Mesendoderm (in vitro differentiated cells): ENCODE results near the gene C21orf58. TPM values are rescaled to one million over a fixed set of nuclear protein-coding genes. Genes with fewer than 3 reads are reported as not detected.
"Not testable (repeated sequence)": the region's sequence is repeated elsewhere in the genome, so short reads cannot be mapped to it uniquely, and the experiment has no call there.

Experiments
- DNase-seq: peaks from one replicate; pipeline ENCODE4 v3.0.0; 2013
- H2AK5ac ChIP-seq: 2 replicates; pipeline ENCODE4 v1.6.1; 2013; ENCODE audit warnings: low read length, inconsistent platforms
- H2BK120ac ChIP-seq: 2 replicates; pipeline ENCODE4 v1.6.1; 2013; ENCODE audit warnings: low read depth, mild to moderate bottlenecking, low read length, moderate library complexity, mixed read lengths
- H2BK15ac ChIP-seq: replicated peaks from 2 replicates; pipeline ENCODE4 v1.6.1; 2013; ENCODE audit warnings: low read depth, mild to moderate bottlenecking, moderate library complexity
- H2BK5ac ChIP-seq: 2 replicates; pipeline ENCODE4 v1.6.1; 2013; ENCODE audit warnings: low read length, inconsistent platforms
- H3K18ac ChIP-seq: 2 replicates; pipeline ENCODE4 v1.6.1; 2013; ENCODE audit warnings: mild to moderate bottlenecking, low read length, mixed read lengths
- H3K23ac ChIP-seq: one replicate; pipeline ENCODE4 v1.6.1; 2013; ENCODE audit warnings: low read length
- H3K27ac ChIP-seq: 2 replicates; pipeline ENCODE4 v1.5.1; 2013; ENCODE audit warnings: low read depth, mild to moderate bottlenecking, inconsistent platforms, low read length, moderate library complexity
- H3K27me3 ChIP-seq: 2 replicates; pipeline ENCODE4 v1.6.1; 2013; ENCODE audit warnings: low read length, control low read depth, mild to moderate bottlenecking, inconsistent platforms; ENCODE audit not compliant: insufficient read depth, poor library complexity
- H3K36me3 ChIP-seq: 2 replicates; pipeline ENCODE4 v1.6.1; 2013; ENCODE audit warnings: low read length, inconsistent platforms; ENCODE audit not compliant: control insufficient read depth, insufficient read depth
- H3K4ac ChIP-seq: one replicate; pipeline ENCODE4 v1.6.1; 2013; ENCODE audit warnings: low read depth, mild to moderate bottlenecking, low read length, moderate library complexity
- H3K4me1 ChIP-seq: 2 replicates; pipeline ENCODE4 v1.6.1; 2013; ENCODE audit warnings: low read depth, low read length, inconsistent platforms; ENCODE audit not compliant: control insufficient read depth
- H3K4me2 ChIP-seq: 2 replicates; pipeline ENCODE4 v1.6.1; 2013; ENCODE audit warnings: low read length
- H3K4me3 ChIP-seq: 2 replicates; pipeline ENCODE4 v1.5.1; 2013; ENCODE audit warnings: mild to moderate bottlenecking, low read length
- H3K56ac ChIP-seq: one replicate; pipeline ENCODE4 v1.6.1; 2013; ENCODE audit warnings: low read length
- H3K79me1 ChIP-seq: 2 replicates; pipeline ENCODE4 v1.6.1; 2013; ENCODE audit warnings: low read length, inconsistent platforms
- H3K79me2 ChIP-seq: 2 replicates; pipeline ENCODE4 v1.6.1; 2013; ENCODE audit warnings: mild to moderate bottlenecking, low read length; ENCODE audit not compliant: control insufficient read depth, insufficient read depth
- H3K9ac ChIP-seq: 2 replicates; pipeline ENCODE4 v1.6.1; 2013; ENCODE audit warnings: low read length, inconsistent platforms
- H4K5ac ChIP-seq: one replicate; pipeline ENCODE4 v1.6.1; 2013; ENCODE audit warnings: low read length
- H4K8ac ChIP-seq: one replicate; pipeline ENCODE4 v1.6.1; 2013; ENCODE audit warnings: low read depth, mild to moderate bottlenecking, control low read depth, low read length, moderate library complexity
- WGBS: extraction: QIAGEN DNeasy Blood & Tissue Kit; methylation state at CpG from one replicate; pipeline ENCODE4 v1.1.7; 2013; ENCODE audit warnings: low lambda C conversion rate, missing lambda C conversion rate; ENCODE audit not compliant: insufficient coverage; ENCODE audit errors: extremely low coverage; 5-methylcytosine and 5-hydroxymethylcytosine counted together
- polyA plus RNA-seq, 2 experiments: library from polyadenylated mRNA; stranded (reverse); fragments of 200-250 nt; gene quantifications; one replicate each; pipeline ENCODE4 v1.2.3, GENCODE V29; 2013

C21orf58 gene
- polyA plus RNA-seq (2013, experiment 1 of 2) = 7.3 TPM
- polyA plus RNA-seq (2013, experiment 2 of 2) = 7.5 TPM

- Histone ChIP-seq H3K4me1 (peaks cover 5% of the 10 kb centered on the region), H4K8ac (peak within 1 kb of the TSS; percentile 90), H3K18ac (peak within 1 kb of the TSS; percentile 98), H2BK5ac (peak within 1 kb of the TSS; percentile 83), H2BK15ac (no peak within 1 kb of the TSS), H3K56ac (peak within 1 kb of the TSS; percentile 98), H3K27ac (peak within 1 kb of the TSS; percentile 91), H3K4me3 (peak within 1 kb of the TSS; percentile 95), H3K79me1 (peaks cover 15% of the 10 kb centered on the region), H2BK120ac (peak within 1 kb of the TSS; percentile 95), H3K79me2 (peaks cover 50% of the 10 kb centered on the region), H3K4ac (peak within 1 kb of the TSS; percentile 99), H3K9ac (peak within 1 kb of the TSS; percentile 98), H3K27me3 (no peaks in the 10 kb centered on the region), H3K36me3 (no peaks in the 10 kb centered on the region), H4K5ac (no peak within 1 kb of the TSS), H2AK5ac (no peak within 1 kb of the TSS), H3K4me2 (peak within 1 kb of the TSS; percentile 99), H3K23ac (peak within 1 kb of the TSS; percentile 83)
- peak; percentile 98 for DNase-seq
- WGBS = no CpG with 5 or more reads among the region's 76 CpGs
Measured at GRCh38 chr21:46323710-46324389, at the start of gene C21orf58, which contains the start of gene PCNT. Gene C21orf58 (minus strand): TSS chr21:46323870. CDS start chr21:46322738, 1,132 bp downstream. Gene PCNT (plus strand): TSS chr21:46324156. CDS start chr21:46324229, 73 bp downstream.

- H2BK15ac ChIP-seq, H2AK5ac ChIP-seq, H3K4ac ChIP-seq, H4K5ac ChIP-seq, H2BK5ac ChIP-seq, H3K56ac ChIP-seq, H3K4me3 ChIP-seq, H3K27ac ChIP-seq, H4K8ac ChIP-seq, H3K4me1 ChIP-seq, H3K9ac ChIP-seq, H3K36me3 ChIP-seq, H3K4me2 ChIP-seq, H3K23ac ChIP-seq, H3K18ac ChIP-seq, H3K27me3 ChIP-seq, DNase-seq, H2BK120ac ChIP-seq: not testable (repeated sequence)
- peaks cover 31% of the 10 kb centered on the region for H3K79me2 ChIP-seq
- H3K79me1 ChIP-seq = peaks cover 33% of the 10 kb centered on the region
- no CpG with 5 or more reads among the region's 10 CpGs for WGBS
Measured at GRCh38 chr21:46372947-46373346, 49.3 kb upstream of the C21orf58 start.

- no peak overlapping the region for H3K4ac ChIP-seq
- no peak overlapping the region for H3K9ac ChIP-seq
- WGBS = no CpG with 5 or more reads among the region's 7 CpGs
- H3K36me3 ChIP-seq = peaks cover 13% of the 10 kb centered on the region
- H3K56ac ChIP-seq = no peak overlapping the region
- peak overlapping the region; percentile 89 for H3K23ac ChIP-seq
- no peak overlapping the region for H4K5ac ChIP-seq
- no peak overlapping the region for H2BK5ac ChIP-seq
- H3K79me2 ChIP-seq = peaks cover 31% of the 10 kb centered on the region
- H2BK15ac ChIP-seq = no peak overlapping the region
- H2AK5ac ChIP-seq = no peak overlapping the region
- no peak overlapping the region for H2BK120ac ChIP-seq
- H3K27me3 ChIP-seq = no peaks in the 10 kb centered on the region
- H3K4me3 ChIP-seq = no peak overlapping the region
- peaks cover 33% of the 10 kb centered on the region for H3K79me1 ChIP-seq
- H4K8ac ChIP-seq = no peak overlapping the region
- no peak overlapping the region for H3K27ac ChIP-seq
- no peak for DNase-seq
- H3K18ac ChIP-seq = no peak overlapping the region
- no peak overlapping the region for H3K4me2 ChIP-seq
- H3K4me1 ChIP-seq = no peaks in the 10 kb centered on the region
Measured at GRCh38 chr21:46372014-46372485, 48.4 kb upstream of the C21orf58 start.

GRCh38 chr21:46371204-46372013 is 47.7 kb upstream of the C21orf58 start:
- no peak overlapping the region for H4K8ac ChIP-seq
- H4K5ac ChIP-seq = no peak overlapping the region
- no peak overlapping the region for H3K27ac ChIP-seq
- no peak overlapping the region for H3K9ac ChIP-seq
- no peak overlapping the region for H2BK120ac ChIP-seq
- H3K23ac ChIP-seq = no peak overlapping the region
- H2BK5ac ChIP-seq = no peak overlapping the region
- no peak overlapping the region for H3K4me2 ChIP-seq
- H3K4ac ChIP-seq = no peak overlapping the region
- no peak overlapping the region for H2BK15ac ChIP-seq
- no peak overlapping the region for H2AK5ac ChIP-seq
- H3K56ac ChIP-seq = no peak overlapping the region
- H3K79me1 ChIP-seq = peaks cover 32% of the 10 kb centered on the region
- no peaks in the 10 kb centered on the region for H3K4me1 ChIP-seq
- WGBS = no CpG with 5 or more reads among the region's 16 CpGs
- peaks cover 16% of the 10 kb centered on the region for H3K36me3 ChIP-seq
- DNase-seq = no peak
- H3K18ac ChIP-seq = no peak overlapping the region
- H3K27me3 ChIP-seq = no peaks in the 10 kb centered on the region
- no peak overlapping the region for H3K4me3 ChIP-seq
- H3K79me2 ChIP-seq = peaks cover 29% of the 10 kb centered on the region

- no peaks in the 10 kb centered on the region for H3K27me3 ChIP-seq
- H3K36me3 ChIP-seq = peaks cover 21% of the 10 kb centered on the region
- no peak overlapping the region for H4K5ac ChIP-seq
- no peak overlapping the region for H3K56ac ChIP-seq
- no peak overlapping the region for H2BK120ac ChIP-seq
- no peak overlapping the region for H3K9ac ChIP-seq
- H2BK5ac ChIP-seq = no peak overlapping the region
- H2AK5ac ChIP-seq = no peak overlapping the region
- H2BK15ac ChIP-seq = no peak overlapping the region
- DNase-seq = no peak
- no peak overlapping the region for H3K18ac ChIP-seq
- H3K27ac ChIP-seq = no peak overlapping the region
- no peak overlapping the region for H3K23ac ChIP-seq
- peaks cover 21% of the 10 kb centered on the region for H3K79me2 ChIP-seq
- no peak overlapping the region for H4K8ac ChIP-seq
- H3K4ac ChIP-seq = no peak overlapping the region
- no peaks in the 10 kb centered on the region for H3K4me1 ChIP-seq
- peaks cover 23% of the 10 kb centered on the region for H3K79me1 ChIP-seq
- no CpG with 5 or more reads among the region's 20 CpGs for WGBS
- no peak overlapping the region for H3K4me3 ChIP-seq
- no peak overlapping the region for H3K4me2 ChIP-seq
Measured at GRCh38 chr21:46369520-46370235, 46.0 kb upstream of the C21orf58 start.
